ENCODE results near the gene TRERF1.

Gene TRERF1

GRCh38 chr6:42340511-42340910 lies 111.2 kb downstream of the TRERF1 start:
- no peaks in the 10 kb centered on the region for H3K4me1 ChIP-seq (ENCODE audit: low read length)
- no peaks in the 10 kb centered on the region for H3K27me3 ChIP-seq (replicated peaks; ENCODE audit: insufficient read depth, low read length)
- DNase-seq, result no peak
- no peaks in the 10 kb centered on the region for H3K9me3 ChIP-seq (replicated peaks; ENCODE audit: insufficient read depth, low read length)
- H3K36me3 ChIP-seq (replicated peaks; ENCODE audit: insufficient read depth, low read length), result no peaks in the 10 kb centered on the region
- H3K27ac ChIP-seq (ENCODE audit: low read length), result no peak overlapping the region
- H2AFZ ChIP-seq (ENCODE audit: low read length), result no peak overlapping the region
- H3F3A ChIP-seq (ENCODE audit: insufficient read depth, low read length), result no peaks in the 10 kb centered on the region
- H3K4me2 ChIP-seq (ENCODE audit: low read depth, low read length), result no peak overlapping the region
- H4K20me1 ChIP-seq (ENCODE audit: insufficient read depth, low read length), result no peaks in the 10 kb centered on the region
- H3K79me2 ChIP-seq (ENCODE audit: low read length), result no peaks in the 10 kb centered on the region
- TF ChIP-seq, protein P1, sequence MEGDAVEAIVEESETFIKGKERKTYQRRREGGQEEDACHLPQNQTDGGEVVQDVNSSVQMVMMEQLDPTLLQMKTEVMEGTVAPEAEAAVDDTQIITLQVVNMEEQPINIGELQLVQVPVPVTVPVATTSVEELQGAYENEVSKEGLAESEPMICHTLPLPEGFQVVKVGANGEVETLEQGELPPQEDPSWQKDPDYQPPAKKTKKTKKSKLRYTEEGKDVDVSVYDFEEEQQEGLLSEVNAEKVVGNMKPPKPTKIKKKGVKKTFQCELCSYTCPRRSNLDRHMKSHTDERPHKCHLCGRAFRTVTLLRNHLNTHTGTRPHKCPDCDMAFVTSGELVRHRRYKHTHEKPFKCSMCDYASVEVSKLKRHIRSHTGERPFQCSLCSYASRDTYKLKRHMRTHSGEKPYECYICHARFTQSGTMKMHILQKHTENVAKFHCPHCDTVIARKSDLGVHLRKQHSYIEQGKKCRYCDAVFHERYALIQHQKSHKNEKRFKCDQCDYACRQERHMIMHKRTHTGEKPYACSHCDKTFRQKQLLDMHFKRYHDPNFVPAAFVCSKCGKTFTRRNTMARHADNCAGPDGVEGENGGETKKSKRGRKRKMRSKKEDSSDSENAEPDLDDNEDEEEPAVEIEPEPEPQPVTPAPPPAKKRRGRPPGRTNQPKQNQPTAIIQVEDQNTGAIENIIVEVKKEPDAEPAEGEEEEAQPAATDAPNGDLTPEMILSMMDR (IDR thresholded peaks at IDR 0.05; ENCODE audit: low read length), result no peak
- TF ChIP-seq EZH2 (optimal IDR thresholded peaks at IDR 0.05; ENCODE audit: low read depth, low read length) (no peak), EZH2phosphoT487 (IDR thresholded peaks at IDR 0.05; ENCODE audit: low read length) (no peak)
- no peaks in the 10 kb centered on the region for H3K9me2 ChIP-seq (replicated peaks; ENCODE audit: insufficient read depth, low read length)
- H3K4me3 ChIP-seq (ENCODE audit: low read length), result no peak overlapping the region
- H3K9ac ChIP-seq (ENCODE audit: low read length), result no peak overlapping the region

GRCh38 chr6:42339991-42340401 lies 111.7 kb downstream of the TRERF1 start:
- H3K9ac ChIP-seq (ENCODE audit: low read length), result no peak overlapping the region

DNA sequence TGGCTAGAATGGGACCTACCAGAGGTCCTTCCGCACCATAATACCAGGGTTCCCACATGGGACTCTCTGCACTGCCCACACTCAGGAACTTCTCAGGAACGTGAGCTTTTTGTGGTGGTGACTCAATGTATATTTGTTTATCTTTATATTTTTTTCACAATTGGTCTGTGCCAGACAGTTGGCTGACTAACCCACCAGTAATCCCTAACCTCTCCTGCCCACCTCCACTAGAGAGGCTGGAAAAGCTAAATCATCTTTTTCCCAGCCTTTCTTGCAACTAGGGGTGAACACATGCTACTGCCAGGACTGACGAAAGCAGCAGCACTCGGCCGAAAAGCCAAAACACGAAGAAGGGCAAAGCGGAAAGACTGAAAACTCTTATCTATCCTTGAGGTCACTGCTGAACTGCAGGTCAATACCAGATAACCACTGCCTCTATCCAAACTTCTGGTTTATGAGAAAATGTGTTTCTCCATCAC lies 112.9 kb downstream of the TRERF1 start:
- Histone ChIP-seq H3K9me3 (replicated peaks; ENCODE audit: insufficient read depth, low read length) (no peaks in the 10 kb centered on the region), H2AFZ (ENCODE audit: low read length) (no peak overlapping the region), H3K27me3 (replicated peaks; ENCODE audit: insufficient read depth, low read length) (no peaks in the 10 kb centered on the region), H3K4me1 (ENCODE audit: low read length) (no peaks in the 10 kb centered on the region), H4K20me1 (ENCODE audit: insufficient read depth, low read length) (no peaks in the 10 kb centered on the region), H3K36me3 (replicated peaks; ENCODE audit: insufficient read depth, low read length) (no peaks in the 10 kb centered on the region), H3K4me3 (ENCODE audit: low read length) (no peak overlapping the region), H3K79me2 (ENCODE audit: low read length) (no peaks in the 10 kb centered on the region), H3K27ac (ENCODE audit: low read length) (no peak overlapping the region), H3K4me2 (ENCODE audit: low read depth, low read length) (no peak overlapping the region), H3K9ac (ENCODE audit: low read length) (no peak overlapping the region), H3K9me2 (replicated peaks; ENCODE audit: insufficient read depth, low read length) (no peaks in the 10 kb centered on the region), H3F3A (ENCODE audit: insufficient read depth, low read length) (no peaks in the 10 kb centered on the region)
- TF ChIP-seq EZH2 (optimal IDR thresholded peaks at IDR 0.05; ENCODE audit: low read depth, low read length) (no peak), EZH2phosphoT487 (IDR thresholded peaks at IDR 0.05; ENCODE audit: low read length) (no peak)
- TF ChIP-seq, protein P1 (IDR thresholded peaks at IDR 0.05; ENCODE audit: low read length), result no peak
- no peak for DNase-seq

More at GRCh38 chr6:42339991-42340401, 111.7 kb downstream of the TRERF1 start:
- no peaks in the 10 kb centered on the region for H3K9me3 ChIP-seq (replicated peaks; ENCODE audit: insufficient read depth, low read length)
- H3K27ac ChIP-seq (ENCODE audit: low read length), result no peak overlapping the region
- no peak for DNase-seq
- H3K36me3 ChIP-seq (replicated peaks; ENCODE audit: insufficient read depth, low read length), result no peaks in the 10 kb centered on the region
- TF ChIP-seq EZH2phosphoT487 (IDR thresholded peaks at IDR 0.05; ENCODE audit: low read length), result no peak
- TF ChIP-seq, protein P1 (IDR thresholded peaks at IDR 0.05; ENCODE audit: low read length), result no peak
- no peak for TF ChIP-seq EZH2 (optimal IDR thresholded peaks at IDR 0.05; ENCODE audit: low read depth, low read length)
- no peaks in the 10 kb centered on the region for H3K27me3 ChIP-seq (replicated peaks; ENCODE audit: insufficient read depth, low read length)
- H3K4me1 ChIP-seq (ENCODE audit: low read length), result no peaks in the 10 kb centered on the region
- no peak overlapping the region for H2AFZ ChIP-seq (ENCODE audit: low read length)
- H4K20me1 ChIP-seq (ENCODE audit: insufficient read depth, low read length), result no peaks in the 10 kb centered on the region
- no peaks in the 10 kb centered on the region for H3K79me2 ChIP-seq (ENCODE audit: low read length)
- H3K4me2 ChIP-seq (ENCODE audit: low read depth, low read length), result no peak overlapping the region
- no peaks in the 10 kb centered on the region for H3F3A ChIP-seq (ENCODE audit: insufficient read depth, low read length)
- H3K9me2 ChIP-seq (replicated peaks; ENCODE audit: insufficient read depth, low read length), result no peaks in the 10 kb centered on the region
- no peak overlapping the region for H3K4me3 ChIP-seq (ENCODE audit: low read length)

Data from MM.1S (cell line).